ENCODE measurements around the gene JUP.

The JUP gene

GRCh38 chr17:41748275-41748674 lies 38.2 kb downstream of the JUP start:
- no peak for DNase-seq

- no peak for DNase-seq
Observed at GRCh38 chr17:41741709-41742108, 44.8 kb downstream of the JUP start.

GRCh38 chr17:41740506-41740905 lies 46.0 kb downstream of the JUP start:
- DNase-seq = no peak

GRCh38 chr17:41739661-41740352 lies 46.7 kb downstream of the JUP start:
- DNase-seq = no peak

GRCh38 chr17:41738801-41739112 lies 47.8 kb downstream of the JUP start:
- DNase-seq = no peak

- peak; percentile 59 to 94 for DNase-seq
Observed at GRCh38 chr17:41738077-41738800, 48.3 kb downstream of the JUP start.

- DNase-seq = no peak
Observed at GRCh38 chr17:41737680-41738023, 48.9 kb downstream of the JUP start.

- no peak for DNase-seq
Observed at GRCh38 chr17:41736983-41737679, 49.4 kb downstream of the JUP start.

- DNase-seq = no peak
Observed at GRCh38 chr17:41735744-41736143, 50.8 kb downstream of the JUP start.

- no peak for DNase-seq
Observed at GRCh38 chr17:41734949-41735313, 51.6 kb downstream of the JUP start.

- DNase-seq = peak in 1 of 2 donors; percentile 2
Observed at GRCh38 chr17:41734139-41734948, 52.2 kb downstream of the JUP start, which contains the start of gene HAP1. Gene HAP1, minus strand, starts transcription at chr17:41734643. Its CDS starts 9 bp downstream, at chr17:41734634.

GRCh38 chr17:41733348-41734138 lies 53.0 kb downstream of the JUP start:
- DNase-seq = no peak

GRCh38 chr17:41731836-41732235 lies 54.7 kb downstream of the JUP start:
- no peak for DNase-seq

GRCh38 chr17:41730479-41730878 lies 56.0 kb downstream of the JUP start:
- DNase-seq = peak in 1 of 2 donors; percentile 9

GRCh38 chr17:41728056-41728455 lies 58.5 kb downstream of the JUP start:
- DNase-seq = no peak

- no peak for DNase-seq
Observed at GRCh38 chr17:41725134-41725533, 61.4 kb downstream of the JUP start.

- no peak for DNase-seq
Observed at GRCh38 chr17:41724476-41725050, 61.9 kb downstream of the JUP start.

- DNase-seq = no peak
Observed at GRCh38 chr17:41723801-41724475, 62.6 kb downstream of the JUP start.

- no peak for DNase-seq
Observed at GRCh38 chr17:41722231-41722630, 64.3 kb downstream of the JUP start.

- DNase-seq = no peak
Observed at GRCh38 chr17:41718287-41718645, 68.2 kb downstream of the JUP start.
